HG03135 (cell line): Measurements from ENCODE around the gene CAMK2D.
"Not testable (repeated sequence)": the region's sequence is repeated elsewhere in the genome, so short reads cannot be mapped to it uniquely, and the experiment has no call there.

Experiments used
- ATAC-seq: cut with Tn5 transposase; IDR thresholded peaks from one replicate; pipeline ENCODE4 v1.9.1; 2021; ENCODE audit warnings: mild to moderate bottlenecking, moderate library complexity; ENCODE audit not compliant: unreplicated experiment

Gene CAMK2D

DNA sequence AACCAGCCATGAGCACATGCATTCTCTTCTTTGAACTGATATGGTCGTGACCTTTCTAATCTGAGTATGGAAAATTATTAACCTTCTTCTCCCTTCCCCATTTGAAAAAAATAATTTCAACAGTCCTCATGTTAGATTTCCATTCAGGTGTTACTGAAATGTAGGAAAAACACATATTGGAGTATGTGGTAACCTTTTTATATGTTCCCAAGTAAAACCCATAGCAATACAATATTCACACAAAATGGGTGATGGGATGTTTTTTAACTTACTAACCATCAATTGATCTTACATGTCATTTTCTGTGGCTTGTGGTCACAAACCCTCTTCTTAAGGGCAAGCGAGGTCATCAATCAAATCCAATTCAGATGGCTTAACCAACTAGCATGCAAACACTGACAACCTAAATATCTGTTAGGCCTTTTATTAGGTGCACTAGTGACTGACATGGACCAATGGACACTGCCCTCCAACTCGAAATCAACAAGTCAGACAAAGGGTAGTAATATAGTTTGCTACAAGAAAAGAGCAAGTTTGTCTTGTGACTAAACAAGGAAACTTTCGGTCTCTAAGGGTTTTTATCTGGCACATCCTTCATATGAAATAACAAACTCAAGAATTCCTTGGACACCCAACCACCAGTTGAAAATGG lies 74.3 kb downstream of the CAMK2D start:
- no peak for ATAC-seq

- ATAC-seq, result not testable (repeated sequence)
These were observed 76.4 kb downstream of the CAMK2D start for GRCh38 chr4:113685157-113685556.

DNA sequence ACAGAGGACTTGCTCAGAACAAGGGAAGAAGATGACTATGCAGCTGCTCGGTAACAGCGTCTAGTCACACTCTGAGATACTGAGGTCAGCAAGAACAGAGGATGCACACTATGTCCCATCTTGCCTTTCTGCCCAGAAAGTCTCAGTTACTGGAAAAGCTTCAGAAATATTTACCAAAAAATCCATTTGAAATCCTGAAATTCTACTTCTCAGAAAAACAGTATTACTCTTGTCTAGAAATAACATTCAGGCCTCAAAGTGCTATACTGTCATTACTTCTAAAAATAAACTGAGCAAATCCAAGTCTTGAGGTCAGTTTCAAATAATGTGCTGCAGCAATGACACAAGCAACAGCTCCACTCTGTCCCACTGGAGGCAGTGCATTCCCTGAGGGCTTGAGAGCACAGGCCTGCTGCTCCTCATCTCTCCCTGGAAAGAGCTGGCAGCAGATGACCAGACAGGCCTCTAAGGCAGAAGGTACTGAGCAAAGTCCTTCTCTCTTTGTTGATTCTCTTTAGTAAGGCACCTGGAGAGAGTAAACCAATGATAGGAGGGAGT lies 76.9 kb downstream of the CAMK2D start:
- no peak for ATAC-seq

DNA sequence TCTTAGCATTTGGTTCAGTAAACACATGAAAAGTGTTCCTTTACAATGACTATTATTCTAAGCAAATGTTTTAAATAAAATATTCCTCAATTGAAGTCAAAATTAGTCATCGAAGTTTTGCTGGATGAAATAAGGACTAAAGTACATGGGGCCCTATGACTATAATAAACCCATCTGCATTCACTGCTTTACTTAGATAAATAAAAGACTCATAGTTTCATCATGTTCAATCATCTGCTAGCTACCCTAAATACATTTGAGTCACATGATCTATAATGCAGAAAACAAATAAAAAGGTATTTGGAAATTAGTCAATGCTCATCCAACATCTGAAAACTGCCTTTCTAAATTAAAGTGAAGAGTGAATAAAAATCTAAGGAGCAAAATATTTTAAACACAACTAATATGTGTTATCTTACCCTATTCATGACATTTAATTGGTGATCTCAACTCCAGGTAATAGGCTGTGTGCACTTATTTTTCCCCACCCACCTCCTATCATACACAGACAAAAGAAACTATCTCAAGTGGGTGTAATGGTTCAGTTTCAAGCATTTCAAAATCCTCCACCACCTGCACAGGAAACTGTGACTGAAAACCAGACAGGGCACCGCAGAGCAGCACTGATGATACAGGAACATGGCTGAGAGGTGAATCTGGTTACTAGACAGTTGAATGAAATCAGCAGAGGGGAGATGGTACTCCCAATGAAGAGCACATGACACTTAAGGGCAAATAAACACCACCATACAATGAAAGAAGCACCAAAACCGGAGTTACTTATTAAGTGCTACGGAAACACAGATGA lies 78.6 kb downstream of the CAMK2D start:
- peak; percentile 97 for ATAC-seq

GRCh38 chr4:113678641-113679040 lies 82.9 kb downstream of the CAMK2D start:
- no peak for ATAC-seq

DNA sequence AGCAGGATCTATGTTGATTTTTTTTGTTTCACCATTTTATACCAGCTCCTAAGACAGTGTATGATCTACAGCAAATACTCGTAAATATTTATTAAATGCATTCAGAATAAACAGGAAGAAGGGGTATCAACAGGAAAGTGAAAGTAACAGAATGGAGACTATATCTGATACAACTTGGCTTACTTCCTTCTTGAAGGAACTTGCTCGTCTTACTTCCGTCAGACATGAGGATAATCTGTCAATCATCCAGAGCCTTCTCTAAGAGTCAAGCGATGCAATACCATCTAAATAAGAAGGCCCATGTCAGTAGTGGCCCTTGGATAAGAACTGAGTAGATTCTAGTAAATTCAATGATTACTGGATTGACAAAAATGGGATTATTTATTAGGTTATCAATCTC lies 84.2 kb downstream of the CAMK2D start:
- no peak for ATAC-seq

DNA sequence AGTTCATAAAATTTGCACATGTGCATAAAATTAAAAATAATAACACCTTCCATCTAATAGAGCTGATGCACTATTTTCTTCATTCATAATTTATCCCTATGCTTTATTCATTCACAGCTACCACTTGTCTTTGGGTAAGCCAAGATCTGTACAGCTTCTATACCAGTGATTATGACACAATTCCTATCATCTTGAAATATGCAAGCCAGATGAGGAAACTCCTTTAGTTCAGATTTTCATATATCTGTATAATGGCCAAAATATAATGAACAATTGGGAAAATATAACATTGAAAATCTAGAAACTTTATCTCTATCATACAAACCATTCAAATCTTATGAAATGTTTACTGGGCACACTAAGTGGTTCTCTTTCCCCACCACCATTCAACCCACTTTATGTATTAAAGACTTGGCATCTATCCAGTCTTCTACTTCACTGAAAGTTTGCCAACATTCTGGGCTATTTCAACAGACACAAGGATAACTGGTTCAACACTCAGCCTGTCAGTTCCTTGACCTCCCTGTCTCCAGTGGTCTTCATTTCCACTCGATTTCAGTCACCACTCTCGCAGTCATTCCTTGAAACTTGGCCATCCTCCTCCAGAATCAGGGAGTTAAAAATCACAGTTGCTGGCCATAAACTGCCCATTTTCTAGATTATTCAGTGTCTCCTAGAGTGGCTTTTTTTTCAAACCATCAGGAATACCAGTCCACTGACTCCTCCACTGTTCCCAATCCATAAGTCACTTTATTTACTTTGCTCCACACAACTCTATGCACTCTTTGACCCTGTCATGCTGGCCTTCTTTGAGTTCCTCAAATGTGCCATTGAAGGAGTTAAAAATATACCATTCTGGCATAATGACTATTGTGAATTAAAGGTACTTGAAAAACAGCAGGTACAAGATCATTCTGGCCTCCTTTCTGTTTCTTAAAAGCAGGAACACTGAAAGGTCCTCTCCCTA lies 85.5 kb downstream of the CAMK2D start:
- no peak for ATAC-seq

- ATAC-seq, result no peak
These were observed 86.8 kb downstream of the CAMK2D start for GRCh38 chr4:113674733-113675132.

GRCh38 chr4:113674251-113674650 lies 87.3 kb downstream of the CAMK2D start:
- no peak for ATAC-seq

DNA sequence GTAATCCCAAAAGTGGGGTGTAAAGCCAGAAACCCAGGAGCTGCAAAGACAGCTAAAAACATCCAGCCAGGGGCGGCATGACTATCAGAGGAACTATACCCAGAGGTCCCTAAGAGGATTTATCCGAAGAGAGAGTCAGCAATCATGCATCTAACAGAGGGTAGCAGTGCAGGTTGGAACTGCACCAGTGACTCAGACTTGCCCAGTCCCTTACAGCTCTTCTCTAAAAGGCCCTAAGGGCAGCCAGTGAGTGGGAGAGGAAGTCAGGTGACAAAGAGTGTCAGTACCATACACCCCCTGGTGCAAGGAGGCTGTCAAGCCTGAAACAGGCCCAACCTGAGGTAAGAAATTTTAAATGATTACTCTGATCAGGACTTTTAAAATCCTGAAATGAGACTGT lies 88.1 kb downstream of the CAMK2D start:
- peak; percentile 85 for ATAC-seq

DNA sequence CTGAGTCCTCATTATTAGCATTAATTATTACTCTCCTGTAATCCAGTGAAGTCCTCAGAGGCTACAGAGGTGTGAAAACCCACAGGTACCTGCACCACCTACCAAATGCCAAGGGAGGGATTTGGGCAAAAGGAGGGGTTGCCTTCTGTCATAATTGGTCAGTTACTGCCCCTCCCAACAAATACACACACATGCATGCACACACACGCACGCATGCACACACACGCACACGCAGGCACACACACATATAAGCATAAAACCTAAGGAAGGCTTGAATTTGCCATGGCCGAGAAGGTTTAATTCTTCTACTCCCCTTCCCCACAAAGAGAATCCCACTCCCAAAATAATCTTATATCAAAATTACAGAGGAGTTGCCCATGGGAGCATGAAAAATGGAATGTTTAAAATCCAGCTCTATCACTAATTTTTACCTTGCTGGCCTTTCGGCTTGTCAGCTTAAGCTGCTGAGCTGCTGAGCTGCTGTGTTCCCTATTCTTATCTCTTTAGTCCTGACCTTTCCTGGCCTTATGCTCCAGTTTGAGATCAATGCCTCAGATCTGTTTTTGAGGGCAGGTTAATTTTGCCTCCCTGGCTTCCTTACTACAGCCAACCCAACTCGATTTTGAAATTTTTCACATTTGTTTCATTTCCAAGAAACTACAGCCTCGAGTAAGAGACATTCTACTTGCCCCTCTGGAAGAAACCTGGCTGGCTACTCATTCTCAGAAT lies 95.0 kb downstream of the CAMK2D start:
- no peak for ATAC-seq

- ATAC-seq, result no peak
These were observed 96.5 kb downstream of the CAMK2D start for GRCh38 chr4:113665036-113665435.

DNA sequence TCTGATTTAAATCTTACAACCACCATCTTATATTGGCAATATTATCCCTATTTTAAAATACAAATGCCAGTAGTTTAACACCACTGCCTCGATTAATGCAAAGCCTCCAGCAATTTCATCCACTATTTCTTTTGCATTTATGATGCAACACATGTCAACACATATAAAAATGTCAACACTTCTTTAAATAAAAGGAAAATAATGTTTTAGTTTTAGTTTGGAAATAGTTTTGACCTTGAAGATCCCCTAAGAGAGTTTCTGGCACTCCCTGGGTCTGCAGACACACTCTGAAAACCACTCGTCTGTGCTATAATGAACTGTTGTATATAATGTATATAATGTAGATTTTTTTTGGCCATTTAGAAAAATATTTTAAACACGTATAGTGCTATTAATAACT lies 99.0 kb downstream of the CAMK2D start:
- ATAC-seq, result no peak

- no peak for ATAC-seq
These were observed 102.4 kb downstream of the CAMK2D start for GRCh38 chr4:113659127-113659526.

- ATAC-seq, result no peak
These were observed 103.8 kb downstream of the CAMK2D start for GRCh38 chr4:113657586-113658233.

DNA sequence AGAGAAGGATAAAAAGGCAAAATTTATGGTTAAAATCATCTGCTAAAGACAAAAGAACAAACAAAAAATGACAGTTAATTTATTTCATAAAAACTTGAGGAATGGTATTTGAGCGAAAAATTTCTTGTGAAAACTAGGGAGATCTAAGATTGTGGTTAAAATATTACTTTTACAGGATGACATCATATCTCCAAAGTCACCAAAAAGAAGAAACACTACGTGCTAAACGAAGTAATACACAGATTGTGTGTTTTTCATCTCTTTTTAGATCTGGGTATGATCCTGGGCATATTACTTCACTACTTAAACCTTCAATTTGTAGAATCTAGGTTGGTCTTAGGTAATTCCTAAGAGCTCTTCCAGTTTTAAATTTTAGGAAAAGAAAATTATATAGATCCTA lies 107.7 kb downstream of the CAMK2D start:
- no peak for ATAC-seq

GRCh38 chr4:113646442-113646822 lies 115.1 kb downstream of the CAMK2D start:
- no peak for ATAC-seq

DNA sequence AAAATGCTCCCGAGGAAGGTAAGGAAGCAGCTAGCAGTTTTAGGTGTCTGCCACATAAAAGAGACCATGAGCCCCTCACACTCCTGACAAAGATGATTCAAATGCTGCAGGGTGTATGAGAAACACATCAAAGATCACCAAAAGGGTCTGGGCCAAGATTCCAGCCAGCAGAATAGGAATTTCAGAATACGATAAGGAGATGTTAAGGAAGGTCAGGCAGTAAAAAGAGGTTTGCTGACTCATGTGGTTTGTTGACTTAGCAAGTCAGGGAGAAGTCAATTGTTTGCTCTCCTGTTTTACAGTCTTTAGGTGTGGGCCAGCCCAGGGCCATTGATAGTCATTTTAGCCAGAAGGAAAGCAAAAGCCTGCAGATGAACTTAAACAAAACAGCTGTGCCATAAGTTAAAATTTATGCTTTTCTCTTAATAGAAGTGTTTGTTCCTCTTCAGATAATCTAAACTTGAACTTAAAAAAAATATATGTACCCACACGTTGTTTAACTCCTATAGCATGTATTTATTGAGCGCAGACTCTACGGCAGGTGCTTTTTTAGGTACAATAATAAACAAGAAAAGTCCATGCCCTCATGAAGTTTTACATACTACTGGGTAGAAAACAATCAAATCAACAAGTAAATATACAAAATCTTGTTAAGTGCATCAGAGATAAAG lies 115.6 kb downstream of the CAMK2D start:
- no peak for ATAC-seq

GRCh38 chr4:113645288-113645687 lies 116.2 kb downstream of the CAMK2D start:
- ATAC-seq, result no peak
